ENCODE data around the gene KLHDC3. TPM values are rescaled to one million over a fixed set of nuclear protein-coding genes. Genes with fewer than 3 reads are reported as not detected.

KLHDC3 gene
- total and polyA plus RNA-seq, 2 donors (not counting 3 experiments of a cell fraction or from before 2014, with no cell fraction given), result 84.8 to 120 TPM

- no peaks in the 10 kb centered on the region for H3K9me1 ChIP-seq (replicated peaks; ENCODE audit: control insufficient read depth, extremely low read depth, insufficient read depth, low read length)
- no peak overlapping the region for H3K4me2 ChIP-seq (ENCODE audit: insufficient read depth, low read length)
- dilution Hi-C loops (cut with MboI; ENCODE audit: extremely low pct_ligation_motif_present, low sequenced_read_pairs), result no loop called here
- BruUV-seq (replicated peaks), result no TSS peak
- TF ChIP-seq GATA2 (IDR thresholded peaks at IDR 0.05; ENCODE audit: insufficient read depth, insufficient read length, low read depth, low read length) (no peak), JUN (IDR thresholded peaks at IDR 0.05; ENCODE audit: borderline replicate concordance, insufficient read depth, insufficient read length, low read depth) (no peak), CTCF (IDR thresholded peaks at IDR 0.05; ENCODE audit: extremely low read depth in 1 of 2, insufficient read depth in 1 of 2, low read depth in 1 of 2, low read length in 2 of 2) (no peak), POLR2A (IDR thresholded peaks at IDR 0.05; ENCODE audit: low read depth, low read length) (no peak), FOS (IDR thresholded peaks at IDR 0.05; ENCODE audit: borderline replicate concordance, insufficient read depth, low read length) (no peak), MYC (IDR thresholded peaks at IDR 0.05; ENCODE audit: low read depth, low read length) (no peak), EZH2 (IDR thresholded peaks at IDR 0.05; ENCODE audit: borderline replicate concordance, low read depth, low read length, severe bottlenecking) (no peak), POLR2AphosphoS5 (IDR thresholded peaks at IDR 0.05; ENCODE audit: insufficient read depth, low read depth, low read length) (no peak), MAX (IDR thresholded peaks at IDR 0.05; ENCODE audit: insufficient read depth, insufficient read length) (no peak)
- no peak overlapping the region for H3K9ac ChIP-seq (replicated peaks; ENCODE audit: extremely low read depth, insufficient read depth, low read length)
- H4K20me1 ChIP-seq (replicated peaks; ENCODE audit: control insufficient read depth, extremely low read depth, insufficient read depth, low read length), result no peaks in the 10 kb centered on the region
- DNase-seq (ENCODE audit: low read depth, low spot score), result no peak
- no peak for FAIRE-seq
- no peak overlapping the region for H3K4me3 ChIP-seq (replicated peaks in 1 of 3; ENCODE audit: insufficient read depth in 1 of 3, low read depth in 1 of 3, low read length in 3 of 3)
- no peaks in the 10 kb centered on the region for H3K36me3 ChIP-seq (ENCODE audit: control insufficient read depth in 2 of 2, extremely low read depth in 1 of 2, insufficient read depth in 2 of 2, low read length in 2 of 2)
- no peak overlapping the region for H2AFZ ChIP-seq (ENCODE audit: low read depth, low read length)
- ChIA-PET CTCF (interaction anchor here (1.5 to 1.6 kb wide), 2 partner anchors 20 to 88 kb away, joined by 3 to 6 read pairs; partner anchors contain the start of gene PTK7), POLR2A (interaction anchor here (1.7 kb wide), 1 partner anchor 72 kb away, joined by 3 read pairs; the partner anchor contains the start of gene PPP2R5D)
- peaks cover 23% of the 10 kb centered on the region for H3K4me1 ChIP-seq (ENCODE audit: control insufficient read depth, extremely low read depth, insufficient read depth, low read length)
- peaks cover 14% of the 10 kb centered on the region for H3K79me2 ChIP-seq (ENCODE audit: control insufficient read depth, insufficient read depth, low read length)
- H3K27ac ChIP-seq (ENCODE audit: insufficient read depth, low read depth, low read length), result no peak overlapping the region
- no peaks in the 10 kb centered on the region for H3K27me3 ChIP-seq (ENCODE audit: control insufficient read depth in 2 of 2, insufficient read depth in 2 of 2, low read length in 2 of 2)
- intact Hi-C loops (cut with micrococcal nuclease), result loop anchor here (5.0 kb wide), 1 partner anchor 86 kb away; no protein-coding TSS in a partner anchor
- no peaks in the 10 kb centered on the region for H3K9me3 ChIP-seq (replicated peaks; ENCODE audit: control insufficient read depth, insufficient read depth, low read length)
These were observed 41.9 kb downstream of the KLHDC3 start for GRCh38 chr6:43055966-43056365.
